UCSD-AML1 (cell line): ENCODE measurements around the gene SMIM28.
A peak's percentile ranks its signal among the peaks of the same experiment; 100 is the strongest.
"Not testable (repeated sequence)": the region's sequence is repeated elsewhere in the genome, so short reads cannot be mapped to it uniquely, and the experiment has no call there.

Source experiments
- DNase-seq: peaks from one replicate; lab custom pipeline; 2025; ENCODE audit not compliant: unreplicated experiment; lab: John Stamatoyannopoulos, UW

Gene SMIM28

GRCh38 chr6:138404666-138405337 is 27.1 kb downstream of the SMIM28 start:
- DNase-seq = peak; percentile 58

- no peak for DNase-seq
These were observed 28.2 kb downstream of the SMIM28 start for GRCh38 chr6:138405816-138406413.

DNA sequence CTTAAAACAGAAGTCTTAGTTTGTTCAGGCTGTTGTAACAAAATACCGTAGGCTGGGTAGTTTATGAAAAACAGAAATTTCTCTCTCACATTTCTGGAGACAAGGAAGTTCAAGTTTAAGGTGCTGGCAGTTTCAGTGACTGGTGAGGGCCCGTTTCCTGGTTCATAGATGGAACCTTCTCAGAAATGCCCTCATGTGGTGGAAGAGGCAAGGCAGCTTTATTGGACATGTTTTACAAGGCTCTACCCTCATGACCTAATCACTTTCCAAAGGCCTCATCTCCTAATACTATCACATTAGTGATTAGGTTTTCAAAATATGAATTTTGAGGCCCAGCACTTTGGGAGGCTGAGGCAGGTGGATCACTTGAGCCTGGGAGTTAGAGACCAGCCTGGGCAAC is 28.7 kb downstream of the SMIM28 start:
- no peak for DNase-seq

DNA sequence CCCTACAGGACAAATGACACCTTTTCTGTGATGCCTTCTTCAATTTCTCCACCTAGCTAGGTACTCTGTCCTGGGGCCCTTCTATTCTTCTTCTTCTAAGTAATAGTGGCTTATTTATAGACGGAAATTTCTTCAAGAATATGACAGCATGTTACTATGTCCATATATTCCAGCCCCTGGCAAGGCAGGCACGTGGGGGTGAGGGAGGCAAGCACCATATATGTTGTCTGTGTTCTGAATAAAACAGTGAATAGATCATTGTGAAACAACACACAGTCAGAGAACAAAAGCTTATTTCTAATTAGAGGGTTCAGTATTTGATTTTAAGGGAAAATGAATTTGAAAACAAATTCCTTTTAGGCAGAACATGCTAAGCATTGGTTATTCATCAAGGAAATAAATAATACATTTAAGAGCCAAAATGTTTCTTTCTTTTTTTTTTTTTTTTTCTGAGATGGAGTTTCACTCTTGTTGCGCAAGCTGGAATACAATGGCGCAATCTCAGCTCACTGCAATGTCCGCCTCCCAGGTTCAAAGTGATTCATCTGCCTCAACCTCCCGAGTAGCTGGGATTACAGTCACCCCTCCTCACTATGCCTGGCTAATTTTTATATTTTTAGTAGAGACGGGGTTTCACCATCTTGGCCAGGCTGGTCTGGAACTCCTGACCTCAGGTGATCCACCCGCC is 32.5 kb downstream of the SMIM28 start:
- no peak for DNase-seq

DNA sequence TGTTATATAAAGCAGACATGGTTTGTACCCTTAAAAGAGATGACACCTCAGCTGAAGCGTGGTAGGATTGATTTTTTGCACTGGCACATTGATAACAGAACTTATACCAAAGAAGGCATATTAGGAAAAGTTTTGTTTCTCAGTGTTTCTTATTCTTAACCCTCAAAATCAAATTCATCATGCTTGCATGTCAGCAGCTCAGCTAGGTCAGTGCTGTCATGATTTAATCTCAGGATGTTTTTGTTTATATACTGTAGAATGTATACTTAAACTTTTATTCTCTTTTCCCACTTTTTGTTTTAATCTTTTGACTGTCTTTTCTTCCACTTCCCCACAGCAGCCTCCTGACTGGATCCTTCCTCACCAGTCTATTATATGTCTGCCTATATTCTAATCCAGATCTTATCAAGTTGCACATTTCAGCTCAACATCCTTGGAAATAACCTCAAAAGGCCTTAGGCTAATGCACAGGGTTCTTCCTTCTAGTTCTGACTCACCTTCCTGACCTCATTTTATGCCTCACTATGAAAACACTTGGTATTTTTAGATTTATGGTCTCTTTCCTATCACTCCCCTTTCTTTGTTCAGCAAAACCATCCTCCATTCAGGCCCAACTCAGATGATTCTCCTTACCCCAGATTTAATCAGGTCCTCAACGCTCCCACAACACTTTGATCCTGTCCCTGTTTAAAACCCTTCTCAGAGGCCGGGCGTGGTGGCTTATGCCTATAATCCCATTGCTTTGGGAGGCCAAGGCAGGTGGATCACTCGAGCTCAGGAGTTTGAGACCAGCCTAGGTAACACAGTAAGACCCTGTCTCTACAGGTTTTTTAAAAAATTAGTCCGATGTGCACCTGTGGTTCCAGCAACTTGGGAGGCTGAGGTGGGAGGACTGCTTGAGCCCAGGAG is 33.5 kb downstream of the SMIM28 start:
- no peak for DNase-seq

DNA sequence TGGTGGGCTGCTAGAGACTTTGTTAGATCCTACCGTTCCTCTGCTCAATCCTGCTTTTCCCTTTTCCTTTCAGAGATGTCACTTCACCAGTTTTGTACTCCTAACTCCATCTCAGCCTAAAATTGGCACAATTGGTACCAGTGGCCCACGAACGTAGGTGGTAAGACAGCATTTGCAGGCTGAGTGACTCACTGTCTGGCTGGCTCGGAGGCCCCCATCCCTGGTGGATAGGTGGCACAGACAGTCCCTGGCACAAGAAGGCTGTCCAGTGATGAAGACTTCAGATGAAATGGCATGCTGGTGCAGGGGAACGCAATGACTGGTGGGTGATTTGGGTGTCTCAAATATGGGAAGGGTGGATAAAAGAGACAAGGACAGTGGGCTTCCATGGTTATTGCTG is 37.4 kb downstream of the SMIM28 start:
- no peak for DNase-seq

GRCh38 chr6:138416206-138416605 is 38.5 kb downstream of the SMIM28 start:
- DNase-seq = no peak

DNA sequence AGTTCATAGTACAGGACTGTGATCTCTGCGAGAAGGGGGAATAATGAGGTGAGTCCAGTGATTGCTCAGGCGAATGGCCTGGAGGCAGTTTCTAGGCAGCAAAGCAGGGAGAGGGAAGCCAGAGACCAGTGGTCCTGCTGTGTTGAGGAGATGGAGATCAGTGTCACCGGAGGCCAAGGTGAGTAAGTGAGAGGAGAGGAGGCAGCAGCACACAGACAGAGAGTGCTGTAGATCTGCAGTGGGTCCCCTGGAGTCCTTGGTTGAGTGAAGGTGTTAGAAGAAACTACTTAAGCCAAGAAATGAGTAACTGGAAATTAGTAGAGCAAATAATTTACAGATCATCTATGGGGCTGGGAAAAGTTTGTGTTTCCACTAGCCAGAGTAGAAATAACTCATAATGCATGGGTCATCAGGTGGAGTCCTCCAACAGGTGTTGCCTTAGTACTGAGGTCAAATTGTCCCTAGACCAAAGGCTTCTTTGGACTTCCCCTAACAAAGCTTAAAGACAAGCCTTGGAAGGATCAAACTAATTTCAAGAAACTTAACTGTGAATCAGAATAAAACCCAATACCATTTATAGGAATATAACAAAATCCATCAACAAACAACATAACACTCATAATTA is 39.9 kb downstream of the SMIM28 start:
- no peak for DNase-seq

DNA sequence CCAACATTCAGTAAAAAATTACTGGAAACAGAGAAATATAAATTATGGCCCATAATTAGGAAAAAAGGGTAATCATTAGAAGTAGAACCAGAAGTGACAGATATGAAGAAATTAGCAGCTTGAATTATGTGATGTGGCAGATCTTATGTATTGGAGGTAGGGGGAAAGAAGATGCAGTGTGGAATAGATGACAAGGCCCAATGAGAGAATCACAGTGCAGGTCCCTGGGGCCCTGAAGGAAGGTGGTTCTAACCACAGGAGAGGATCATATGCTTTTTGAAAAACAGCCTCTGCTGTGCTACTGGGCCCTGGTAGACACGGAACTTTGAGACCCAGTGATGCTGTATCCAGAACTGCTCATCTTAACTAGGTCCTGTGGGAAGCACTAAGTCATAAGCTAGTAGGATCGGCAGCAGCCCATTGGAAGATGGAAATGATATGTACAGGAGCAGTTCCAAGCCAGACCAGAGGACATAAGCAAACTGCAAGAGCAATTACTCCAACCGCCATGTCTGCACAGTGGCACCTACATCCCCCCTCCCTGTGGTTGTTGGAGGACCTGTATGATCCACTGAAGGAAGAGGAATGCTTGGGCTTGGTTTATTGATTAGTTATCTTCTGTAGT is 40.5 kb downstream of the SMIM28 start:
- no peak for DNase-seq

- no peak for DNase-seq
These were observed 42.1 kb downstream of the SMIM28 start for GRCh38 chr6:138419766-138420165.

GRCh38 chr6:138420356-138420755 is 42.7 kb downstream of the SMIM28 start:
- DNase-seq = no peak

- no peak for DNase-seq
These were observed 43.4 kb downstream of the SMIM28 start for GRCh38 chr6:138421089-138421488.

DNA sequence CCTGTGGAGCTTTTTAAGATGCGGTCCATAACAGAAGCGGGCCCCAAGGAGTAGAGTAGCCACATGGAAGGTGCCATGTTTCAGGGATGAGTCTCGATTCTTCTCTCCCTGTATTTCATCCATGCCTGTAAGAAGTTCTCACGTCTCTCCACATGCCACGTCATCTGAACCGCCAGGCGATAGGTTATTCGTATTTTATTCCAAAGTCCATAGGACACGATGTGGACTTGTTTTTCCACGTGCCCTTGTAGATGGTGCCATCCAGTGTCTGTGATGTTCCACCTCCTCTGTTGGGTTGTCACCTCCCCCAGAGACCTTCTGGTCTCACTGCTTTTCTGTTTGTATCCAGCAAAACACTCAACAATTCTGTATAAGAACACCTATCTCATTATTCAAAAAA is 43.9 kb downstream of the SMIM28 start:
- no peak for DNase-seq

GRCh38 chr6:138422861-138423260 is 45.2 kb downstream of the SMIM28 start:
- DNase-seq = no peak

DNA sequence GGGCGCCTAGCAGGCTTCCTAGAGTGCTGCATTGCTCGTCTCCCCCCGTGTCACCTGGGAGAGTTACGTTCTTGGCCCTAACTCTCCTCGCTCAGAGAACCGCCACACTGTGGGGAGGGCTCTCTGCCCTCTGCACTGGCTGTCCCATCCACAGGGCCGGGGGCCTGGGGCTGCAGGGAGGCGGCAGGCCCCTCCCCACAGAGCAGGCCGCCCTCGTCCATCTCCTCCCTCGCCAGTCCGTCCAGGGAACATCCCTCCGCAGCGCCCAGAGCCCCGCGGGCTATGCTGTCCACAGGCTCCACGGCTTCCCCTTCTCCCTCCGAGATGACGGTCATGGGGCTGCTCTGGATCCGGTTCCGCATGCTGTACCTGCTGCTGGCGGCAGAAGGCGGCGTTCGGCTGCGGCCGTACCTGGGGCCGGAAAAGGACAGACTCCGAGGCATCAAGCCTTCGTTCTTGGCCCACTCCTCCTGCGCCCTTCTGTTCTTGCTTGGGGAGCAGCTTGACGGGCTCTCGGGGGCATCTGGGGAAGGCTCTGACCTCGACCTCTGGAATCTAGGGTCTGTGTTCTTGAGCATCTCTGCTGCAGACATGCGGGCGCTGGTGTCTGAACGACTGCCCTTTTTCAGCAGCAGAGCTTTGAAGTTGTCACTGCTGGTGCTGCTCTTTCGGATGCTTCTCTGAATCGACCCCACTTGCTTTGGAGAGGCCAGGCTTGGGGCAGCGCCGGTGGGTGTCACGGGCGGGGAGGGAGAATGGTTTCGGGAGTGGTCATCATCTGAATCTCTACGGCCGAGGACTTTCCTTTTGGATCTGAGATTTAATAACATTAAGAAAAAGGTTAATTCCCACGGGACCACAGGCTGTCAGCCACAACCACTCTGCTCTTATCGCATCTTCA is 46.5 kb downstream of the SMIM28 start:
- no peak for DNase-seq

GRCh38 chr6:138425256-138425655 is 47.6 kb downstream of the SMIM28 start:
- DNase-seq = not testable (repeated sequence)

DNA sequence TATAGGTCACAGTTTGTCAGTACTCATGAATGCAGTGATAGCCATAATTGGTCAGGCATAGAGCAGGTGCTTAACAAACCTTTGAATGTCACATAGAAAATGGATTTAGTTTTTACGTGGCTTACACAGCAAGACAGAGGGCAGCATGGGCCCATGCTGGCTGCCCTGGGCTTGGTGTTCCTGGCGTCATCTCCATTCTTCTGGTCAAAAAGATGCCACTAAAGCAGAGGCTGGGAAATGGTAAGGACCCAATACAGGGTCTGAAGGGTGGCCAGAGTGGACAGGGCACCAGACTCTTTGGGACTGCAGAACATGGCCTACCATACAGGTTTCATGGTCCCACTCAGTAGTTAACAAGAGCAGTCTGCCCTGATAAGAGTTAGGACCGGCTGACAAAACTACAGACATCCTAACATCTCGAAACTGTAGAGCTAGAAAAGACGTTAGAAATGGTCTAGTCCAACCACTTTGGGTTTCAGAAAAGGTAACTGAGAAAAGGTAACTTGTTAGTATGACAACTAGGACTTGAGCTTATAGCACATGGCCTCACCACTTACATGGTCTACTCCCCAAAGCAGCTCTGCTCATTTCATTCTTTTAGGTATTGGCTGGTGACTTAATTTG is 48.9 kb downstream of the SMIM28 start:
- DNase-seq = no peak

- DNase-seq = no peak
These were observed 50.0 kb downstream of the SMIM28 start for GRCh38 chr6:138427701-138428100.
